Tibial artery (tissue), 4 donors: Measurements from ENCODE around the gene SLC25A28.

Source experiments
- DNase-seq, 2 donors: peaks; one replicate each; pipeline ENCODE4 v3.0.0-alpha.2; 2019
- H3K27ac ChIP-seq, 2 donors: fragments of 200-600 bp; sonication (generic) in 1 of 2; 1 replicate in 1 of 2; 2 replicates in 1 of 2; pipeline ENCODE4 v1.5.1; 2018 to 2019; ENCODE audit warnings: mild to moderate bottlenecking in 1 of 2
- H3K27me3 ChIP-seq, 2 donors: fragments of 200-600 bp; sonication (generic) in 1 of 2; one replicate each; pipeline versions ENCODE4 v1.5.1 to v1.6.0; 2016 to 2019
- H3K36me3 ChIP-seq, 3 donors: fragments of 200-600 bp; sonication (generic) in 2 of 3; one replicate each; pipeline ENCODE4 v1.5.1; 2016 to 2019; ENCODE audit warnings: mild to moderate bottlenecking in 2 of 3
- H3K4me1 ChIP-seq, 4 donors: fragments of 200-600 bp; sonication (generic) in 2 of 4; 1 replicate in 3 of 4; 2 replicates in 1 of 4; pipeline ENCODE4 v1.5.1; 2016 to 2019
- H3K4me3 ChIP-seq, 2 donors: fragments of 200-600 bp; sonication (generic) in 1 of 2; 1 replicate in 1 of 2; 2 replicates in 1 of 2; pipeline ENCODE4 v1.5.1; 2018 to 2019; ENCODE audit warnings: mild to moderate bottlenecking in 2 of 2
- H3K9me3 ChIP-seq, 3 donors: fragments of 200-600 bp; sonication (generic) in 1 of 3; one replicate each; pipeline ENCODE4 v1.5.1; 2016 to 2019
- intact Hi-C: fragments of 100-400 bp; cut with DNase I; formaldehyde crosslinking; loops from one replicate; pipeline ENCODE4 v1.15.0; 2023; ENCODE audit warnings: low total_unique reads
- TF ChIP-seq, protein P1 (sequence below), 2 experiments: fragments of 200-600 bp in 1 of 2; fragments of 450-650 bp in 1 of 2; IDR thresholded peaks; one replicate each; pipeline ENCODE4 v1.5.1; 2017 to 2019; ENCODE audit warnings: antibody characterized with exemption in 2 of 2, mild to moderate bottlenecking in 1 of 2, moderate library complexity in 1 of 2

Gene SLC25A28

DNA sequence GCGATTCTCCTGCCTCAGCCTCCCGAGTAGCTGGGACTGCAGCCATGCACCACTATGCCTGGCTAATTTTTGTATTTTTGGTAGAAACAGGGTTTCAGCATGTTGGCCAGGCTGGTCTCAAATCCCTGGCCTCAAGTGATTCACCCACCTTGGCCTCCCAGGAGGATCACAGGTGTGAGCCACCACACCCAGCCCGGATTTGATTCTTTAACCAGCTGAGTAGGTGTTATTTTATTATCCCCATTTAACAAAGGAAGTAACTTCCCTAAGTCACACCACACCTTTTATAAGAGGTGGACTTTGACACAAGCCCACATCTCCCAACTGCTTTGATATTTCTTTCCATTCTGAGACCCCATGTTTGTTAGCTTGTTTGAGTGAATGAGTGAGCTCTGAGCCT, 25.0 kb downstream of the SLC25A28 start:
- no peaks in the 10 kb centered on the region for H3K4me1 ChIP-seq
- H3K27me3 ChIP-seq: peaks cover 0 to 12% of the 10 kb centered on the region in 2 donors
- H3K4me3 ChIP-seq: no peak overlapping the region
- DNase-seq: no peak
- no peak overlapping the region for H3K27ac ChIP-seq
- TF ChIP-seq, protein P1, sequence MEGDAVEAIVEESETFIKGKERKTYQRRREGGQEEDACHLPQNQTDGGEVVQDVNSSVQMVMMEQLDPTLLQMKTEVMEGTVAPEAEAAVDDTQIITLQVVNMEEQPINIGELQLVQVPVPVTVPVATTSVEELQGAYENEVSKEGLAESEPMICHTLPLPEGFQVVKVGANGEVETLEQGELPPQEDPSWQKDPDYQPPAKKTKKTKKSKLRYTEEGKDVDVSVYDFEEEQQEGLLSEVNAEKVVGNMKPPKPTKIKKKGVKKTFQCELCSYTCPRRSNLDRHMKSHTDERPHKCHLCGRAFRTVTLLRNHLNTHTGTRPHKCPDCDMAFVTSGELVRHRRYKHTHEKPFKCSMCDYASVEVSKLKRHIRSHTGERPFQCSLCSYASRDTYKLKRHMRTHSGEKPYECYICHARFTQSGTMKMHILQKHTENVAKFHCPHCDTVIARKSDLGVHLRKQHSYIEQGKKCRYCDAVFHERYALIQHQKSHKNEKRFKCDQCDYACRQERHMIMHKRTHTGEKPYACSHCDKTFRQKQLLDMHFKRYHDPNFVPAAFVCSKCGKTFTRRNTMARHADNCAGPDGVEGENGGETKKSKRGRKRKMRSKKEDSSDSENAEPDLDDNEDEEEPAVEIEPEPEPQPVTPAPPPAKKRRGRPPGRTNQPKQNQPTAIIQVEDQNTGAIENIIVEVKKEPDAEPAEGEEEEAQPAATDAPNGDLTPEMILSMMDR (IDR thresholded peaks at IDR 0.05): no peak
- intact Hi-C loops: no loop called here
- no peaks in the 10 kb centered on the region for H3K36me3 ChIP-seq
- H3K9me3 ChIP-seq: no peaks in the 10 kb centered on the region

DNA sequence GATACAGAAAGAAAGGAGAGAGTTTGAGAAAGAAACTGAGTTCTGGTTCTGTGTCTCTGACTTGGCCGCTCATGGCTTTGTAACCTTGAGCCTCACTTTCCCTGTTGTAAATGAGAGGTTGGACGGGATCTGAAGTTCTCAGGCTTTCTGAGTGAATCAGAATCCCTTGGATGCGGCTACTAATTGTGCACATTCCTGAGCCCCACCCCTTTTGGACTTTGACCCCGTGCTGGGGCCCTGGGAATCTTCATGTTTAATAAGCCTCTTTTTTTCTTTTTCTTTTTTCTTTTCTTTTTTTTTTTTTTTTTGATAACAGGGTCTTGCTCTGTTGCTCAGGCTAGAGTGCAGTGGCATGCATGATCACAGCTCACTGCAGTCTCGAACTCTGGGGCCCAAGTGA, 26.9 kb downstream of the SLC25A28 start:
- DNase-seq: no peak
- intact Hi-C loops: no loop called here
- no peak overlapping the region for H3K4me3 ChIP-seq
- TF ChIP-seq, protein P1 (IDR thresholded peaks at IDR 0.05): no peak
- no peak overlapping the region for H3K27ac ChIP-seq
- no peaks in the 10 kb centered on the region for H3K9me3 ChIP-seq
- H3K36me3 ChIP-seq: no peaks in the 10 kb centered on the region
- H3K27me3 ChIP-seq: peaks cover 0 to 10% of the 10 kb centered on the region in 2 donors
- no peaks in the 10 kb centered on the region for H3K4me1 ChIP-seq

DNA sequence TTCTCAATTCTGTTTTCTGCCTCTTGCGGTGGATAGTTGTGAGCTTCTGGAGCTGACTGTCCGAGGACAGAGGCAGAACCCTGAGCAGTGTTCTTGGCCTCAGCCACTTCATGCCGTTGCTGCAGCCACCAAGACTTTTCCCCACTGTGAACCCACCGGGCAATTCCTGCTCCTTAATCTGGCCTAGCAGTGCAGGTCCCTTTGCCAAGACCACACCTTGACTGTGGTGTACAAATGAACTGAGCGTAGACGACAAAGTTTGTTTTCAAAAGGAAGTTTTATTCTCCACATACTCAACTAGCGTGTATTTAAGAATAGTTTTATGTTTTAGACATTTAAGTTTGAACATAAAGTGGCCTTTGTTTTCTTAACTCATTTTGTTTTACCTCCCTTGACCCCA, 29.4 kb downstream of the SLC25A28 start:
- no peak for DNase-seq
- Histone ChIP-seq H3K9me3 (no peaks in the 10 kb centered on the region), H3K4me3 (no peak overlapping the region), H3K27ac (no peak overlapping the region), H3K27me3 (peaks cover 0 to 3% of the 10 kb centered on the region in 2 donors), H3K4me1 (no peaks in the 10 kb centered on the region), H3K36me3 (no peaks in the 10 kb centered on the region)
- intact Hi-C loops: no loop called here
- TF ChIP-seq, protein P1 (IDR thresholded peaks at IDR 0.05): no peak

DNA sequence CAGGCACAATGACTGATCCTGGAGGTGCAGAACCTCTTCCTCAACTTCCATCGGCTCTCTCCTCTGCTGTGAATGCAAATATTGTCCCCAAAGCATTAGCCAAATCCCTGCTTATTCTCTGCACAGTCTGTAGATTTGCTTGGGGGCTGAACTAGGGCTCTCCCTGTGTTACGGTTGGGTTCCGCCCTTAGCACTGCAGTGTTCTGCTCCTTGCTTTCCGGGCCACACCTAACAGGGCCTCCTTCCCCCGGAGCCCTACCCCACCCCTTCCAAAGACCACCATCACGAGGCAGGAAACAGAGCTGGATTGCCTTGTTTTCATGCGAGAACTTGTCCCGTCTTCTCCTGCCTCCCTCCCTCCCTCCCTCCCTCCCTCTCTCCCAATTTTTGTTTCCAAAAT, 36.6 kb downstream of the SLC25A28 start:
- Histone ChIP-seq H3K4me3 (no peak overlapping the region), H3K36me3 (no peaks in the 10 kb centered on the region), H3K27ac (no peak overlapping the region), H3K27me3 (peaks cover 0 to 20% of the 10 kb centered on the region in 2 donors), H3K9me3 (no peaks in the 10 kb centered on the region), H3K4me1 (no peaks in the 10 kb centered on the region)
- TF ChIP-seq, protein P1 (IDR thresholded peaks at IDR 0.05): no peak
- no peak for DNase-seq
- intact Hi-C loops: no loop called here

DNA sequence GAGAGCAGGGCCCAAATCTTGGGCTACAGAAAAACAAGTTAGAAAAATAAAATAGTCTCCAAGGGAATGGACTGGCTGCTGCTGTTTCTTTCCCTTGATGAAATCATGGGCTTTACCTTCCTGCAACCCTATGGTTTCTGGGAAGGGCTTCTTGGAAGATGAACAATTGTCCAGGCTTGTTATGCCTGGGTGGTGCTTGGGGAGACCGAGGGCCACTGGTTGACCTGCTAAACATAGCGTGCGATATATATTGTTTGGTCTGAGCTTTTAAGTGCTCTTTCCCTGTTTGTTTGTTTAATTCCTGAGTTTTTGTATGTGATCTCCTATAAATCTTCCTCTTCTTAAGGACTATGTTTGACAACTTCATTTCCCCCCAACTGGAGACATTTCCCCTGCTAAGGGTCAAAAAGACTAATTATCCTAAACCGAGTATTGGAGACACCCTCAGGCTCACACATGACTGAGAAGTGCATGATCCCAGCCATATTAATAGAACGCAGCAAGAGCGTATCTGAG, 37.9 kb downstream of the SLC25A28 start:
- TF ChIP-seq, protein P1 (IDR thresholded peaks at IDR 0.05): no peak
- Histone ChIP-seq H3K27me3 (peaks cover 0 to 25% of the 10 kb centered on the region in 2 donors), H3K9me3 (no peaks in the 10 kb centered on the region), H3K4me3 (no peak overlapping the region), H3K36me3 (no peaks in the 10 kb centered on the region), H3K4me1 (no peaks in the 10 kb centered on the region), H3K27ac (no peak overlapping the region)
- intact Hi-C loops: no loop called here
- no peak for DNase-seq

DNA sequence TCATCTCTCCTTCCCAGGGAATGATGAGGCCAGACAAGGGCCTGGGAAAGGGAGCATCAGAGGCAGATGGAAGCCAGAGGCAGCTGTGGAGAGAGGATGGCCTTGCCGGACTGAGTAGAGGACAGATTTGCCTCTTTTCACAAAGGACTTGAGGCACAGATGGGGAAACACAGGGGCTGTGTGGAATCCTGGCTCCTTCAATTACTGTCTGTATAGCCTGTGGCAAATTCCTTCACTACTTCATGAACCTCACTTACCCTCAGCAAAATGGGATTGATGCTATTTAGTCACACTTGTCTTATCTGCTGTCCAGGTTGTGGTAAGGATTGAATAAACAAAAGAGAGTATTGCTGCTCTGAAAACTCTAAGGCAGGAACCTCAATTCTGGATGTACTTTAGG, 40.3 kb downstream of the SLC25A28 start:
- Histone ChIP-seq H3K4me3 (no peak overlapping the region), H3K36me3 (no peaks in the 10 kb centered on the region), H3K27ac (no peak overlapping the region), H3K9me3 (no peaks in the 10 kb centered on the region), H3K27me3 (peaks cover 0 to 27% of the 10 kb centered on the region in 2 donors), H3K4me1 (no peaks in the 10 kb centered on the region)
- TF ChIP-seq, protein P1 (IDR thresholded peaks at IDR 0.05): no peak
- intact Hi-C loops: no loop called here
- DNase-seq: no peak
